IMR-90 (cell line): Measurements from ENCODE around the gene DNMT3L. TPM values are rescaled to one million over a fixed set of nuclear protein-coding genes. Genes with fewer than 3 reads are reported as not detected.
A peak's percentile ranks its signal among the peaks of the same experiment; 100 is the strongest.

Experiments used
- ATAC-seq: fragments of 200-7000 bp; cut with Tn5 transposase; 2 replicates; pipeline ENCODE4 v1.9.1; 2020; ENCODE audit warnings: low read depth, mild to moderate bottlenecking, moderate library complexity
- BruUV-seq: library from RNA; stranded (reverse); fragments of 400-500 nt; replicated peaks from 2 replicates; lab custom pipeline; 2021; lab: Mats Ljungman, UMichigan
- CTCF ChIA-PET: fragments of 300-600 bp; formaldehyde crosslinking; extraction: SDS; loops from one replicate; lab custom pipeline; 2021; ENCODE audit warnings: antibody characterized with exemption; lab: Yijun Ruan, JAX
- POLR2A ChIA-PET: fragments of 300-600 bp; sonication (Branson Sonifier 250); formaldehyde crosslinking; loops from one replicate; lab custom pipeline; 2022; ENCODE audit warnings: antibody characterized with exemption; ENCODE audit not compliant: unreplicated experiment; lab: Charles Lee
- DNase-seq: peaks from one replicate; pipeline ENCODE4 v3.0.0; 2013
- H2AFZ ChIP-seq: replicated peaks from 2 replicates; pipeline ENCODE3; 2013; ENCODE audit warnings: low read length, mild to moderate bottlenecking; ENCODE audit not compliant: poor library complexity
- H2AK5ac ChIP-seq: 2 replicates; pipeline ENCODE4 v1.6.1; 2013; ENCODE audit warnings: low read depth, low read length, inconsistent platforms
- H2AK9ac ChIP-seq: replicated peaks from 2 replicates; pipeline ENCODE3; 2013; ENCODE audit warnings: mild to moderate bottlenecking, low read depth, low read length, moderate library complexity; ENCODE audit not compliant: poor library complexity
- H2BK120ac ChIP-seq: 2 replicates; pipeline ENCODE4 v1.6.1; 2013; ENCODE audit warnings: low read depth, low read length, inconsistent platforms
- H2BK15ac ChIP-seq: 3 replicates; pipeline ENCODE4 v1.6.1; 2013; ENCODE audit warnings: low read depth, low read length, inconsistent platforms
- H2BK20ac ChIP-seq: 2 replicates; pipeline ENCODE4 v1.6.1; 2013; ENCODE audit warnings: low read depth, mild to moderate bottlenecking, inconsistent platforms, low read length, moderate library complexity
- H2BK5ac ChIP-seq: 2 replicates; pipeline ENCODE4 v1.6.1; 2013; ENCODE audit warnings: mild to moderate bottlenecking, low read depth, low read length, inconsistent platforms; ENCODE audit not compliant: poor library complexity, severe bottlenecking
- H3K14ac ChIP-seq: replicated peaks from 2 replicates; pipeline ENCODE4 v1.6.1; 2013; ENCODE audit warnings: low read depth, low read length, inconsistent platforms
- H3K18ac ChIP-seq: 2 replicates; pipeline ENCODE4 v1.6.1; 2013; ENCODE audit warnings: low read depth, low read length, control low read depth
- H3K23ac ChIP-seq: 2 replicates; pipeline ENCODE4 v1.6.1; 2013; ENCODE audit warnings: low read depth, low read length, inconsistent platforms
- H3K27ac ChIP-seq: 2 replicates; pipeline ENCODE4 v1.5.1; 2013; ENCODE audit warnings: mild to moderate bottlenecking, control low read depth, low read length; ENCODE audit not compliant: insufficient read depth
- H3K27me3 ChIP-seq: 2 replicates; pipeline ENCODE4 v1.6.1; 2013; ENCODE audit warnings: low read length; ENCODE audit not compliant: control insufficient read depth, insufficient read depth
- H3K36me3 ChIP-seq: 2 replicates; pipeline ENCODE4 v1.6.1; 2013; ENCODE audit warnings: low read length, mixed read lengths; ENCODE audit not compliant: control insufficient read depth, insufficient read depth
- H3K4ac ChIP-seq: 2 replicates; pipeline ENCODE4 v1.6.1; 2013; ENCODE audit warnings: low read depth, low read length, inconsistent platforms
- H3K4me1 ChIP-seq: 2 replicates; pipeline ENCODE4 v1.6.1; 2013; ENCODE audit warnings: low read length, mixed read lengths; ENCODE audit not compliant: control insufficient read depth, insufficient read depth
- H3K4me2 ChIP-seq: 2 replicates; pipeline ENCODE4 v1.6.1; 2013; ENCODE audit warnings: low read depth, mild to moderate bottlenecking, control low read depth, low read length, moderate library complexity
- H3K4me3 ChIP-seq: 2 replicates; pipeline ENCODE4 v1.5.1; 2013; ENCODE audit warnings: low read depth, mild to moderate bottlenecking, control low read depth, low read length, moderate library complexity; ENCODE audit not compliant: insufficient read depth
- H3K56ac ChIP-seq: 2 replicates; pipeline ENCODE4 v1.6.1; 2013; ENCODE audit warnings: low read length, inconsistent platforms; ENCODE audit not compliant: insufficient read depth; ENCODE audit errors: extremely low read depth
- H3K79me1 ChIP-seq, 2 experiments: 2 replicates each; pipeline ENCODE4 v1.6.1; 2013; ENCODE audit warnings: low read length in 2 of 2, inconsistent platforms in 1 of 2, low read depth in 1 of 2
- H3K9ac ChIP-seq: 2 replicates; pipeline ENCODE4 v1.6.1; 2013; ENCODE audit warnings: low read depth, low read length, control low read depth
- H3K9me1 ChIP-seq: 2 replicates; pipeline ENCODE4 v1.6.1; 2013; ENCODE audit warnings: low read length, inconsistent platforms; ENCODE audit not compliant: insufficient read depth
- H3K9me3 ChIP-seq: 2 replicates; pipeline ENCODE4 v1.6.1; 2013; ENCODE audit warnings: low read length; ENCODE audit not compliant: control insufficient read depth, insufficient read depth
- H4K20me1 ChIP-seq: 2 replicates; pipeline ENCODE4 v1.6.1; 2013; ENCODE audit warnings: low read length, inconsistent platforms; ENCODE audit not compliant: insufficient read depth
- H4K5ac ChIP-seq: 2 replicates; pipeline ENCODE4 v1.6.1; 2013; ENCODE audit warnings: mild to moderate bottlenecking, low read depth, low read length, control low read depth
- H4K8ac ChIP-seq, 2 experiments: 2 replicates each; pipeline ENCODE4 v1.6.1; 2013; ENCODE audit warnings: low read depth in 2 of 2, low read length in 2 of 2, control low read depth in 1 of 2, inconsistent platforms in 1 of 2
- H4K91ac ChIP-seq: 2 replicates; pipeline ENCODE4 v1.6.1; 2013; ENCODE audit warnings: low read depth, low read length, inconsistent platforms; ENCODE audit not compliant: insufficient read depth
- BHLHE40 ChIP-seq: fragments of 150-350 bp; IDR thresholded peaks from 2 replicates; pipeline ENCODE4 v1.6.1; 2016; ENCODE audit warnings: mild to moderate bottlenecking, low read depth, low read length
- CEBPB ChIP-seq: IDR thresholded peaks from 2 replicates; pipeline ENCODE4 v1.6.1; 2012; ENCODE audit warnings: low read depth, low read length, improper control_type of control experiment
- CHD1 ChIP-seq: IDR thresholded peaks from 2 replicates; pipeline ENCODE4 v1.6.1; 2012; ENCODE audit warnings: low read depth, low read length, improper control_type of control experiment
- MAFK ChIP-seq: IDR thresholded peaks from 2 replicates; pipeline ENCODE4 v1.6.1; 2012; ENCODE audit warnings: low read depth, low read length, improper control_type of control experiment
- MAZ ChIP-seq: IDR thresholded peaks from 2 replicates; pipeline ENCODE4 v1.6.1; 2012; ENCODE audit warnings: low read depth, mild to moderate bottlenecking, low read length, improper control_type of control experiment, moderate library complexity, borderline replicate concordance
- RCOR1 ChIP-seq: IDR thresholded peaks from 2 replicates; pipeline ENCODE4 v1.6.1; 2012; ENCODE audit warnings: mild to moderate bottlenecking, low read length, improper control_type of control experiment; ENCODE audit not compliant: insufficient replicate concordance
- RFX5 ChIP-seq: IDR thresholded peaks from 2 replicates; pipeline ENCODE4 v1.8.0; 2012; ENCODE audit warnings: low read depth, mild to moderate bottlenecking, low read length, moderate library complexity
- USF2 ChIP-seq: fragments of 150-350 bp; IDR thresholded peaks from 2 replicates; pipeline ENCODE4 v1.6.1; 2017; ENCODE audit warnings: mild to moderate bottlenecking, antibody characterized with exemption, low read length, low read depth
- WGBS, 2 experiments: methylation state at CpG; one replicate each; pipeline versions ENCODE4 v1.1.5 to v1.1.7; 2013; ENCODE audit warnings: missing lambda C conversion rate in 2 of 2; ENCODE audit not compliant: insufficient read length in 1 of 2; ENCODE audit errors: extremely low coverage in 2 of 2; 5-methylcytosine and 5-hydroxymethylcytosine counted together
- dilution Hi-C: fragments of 300-500 bp; cut with HindIII; formaldehyde crosslinking; loops from one replicate; pipeline ENCODE4 v1.14.3; 2018; ENCODE audit warnings: low sequenced_read_pairs; ENCODE audit not compliant: unreplicated experiment
- in situ Hi-C: fragments of 300-500 bp; cut with MboI; formaldehyde crosslinking; loops from 3 replicates; pipeline ENCODE4 v1.14.3; 2019; ENCODE audit warnings: low sequenced_read_pairs, inconsistent platforms, mixed read lengths
- intact Hi-C: fragments of 100-400 bp; cut with micrococcal nuclease; formaldehyde crosslinking; loops from 2 replicates; pipeline ENCODE4 v1.10.0; 2022
- polyA plus RNA-seq, 3 experiments: library from polyadenylated mRNA; depleted of rRNA; stranded (reverse); fragments of >200 nt; gene quantifications; 2 replicates each; pipeline ENCODE4 v1.2.3, GENCODE V29; 2012; ENCODE audit warnings: low replicate concordance in 1 of 3
- total RNA-seq: library from RNA; depleted of rRNA; stranded (reverse); fragments of >200 nt; gene quantifications from 2 replicates; pipeline ENCODE4 v1.2.3, GENCODE V29; 2012

DNMT3L gene
- total and polyA plus RNA-seq, 2 of the 4 experiments (the other 2 are of a cell fraction) = not detected

DNA sequence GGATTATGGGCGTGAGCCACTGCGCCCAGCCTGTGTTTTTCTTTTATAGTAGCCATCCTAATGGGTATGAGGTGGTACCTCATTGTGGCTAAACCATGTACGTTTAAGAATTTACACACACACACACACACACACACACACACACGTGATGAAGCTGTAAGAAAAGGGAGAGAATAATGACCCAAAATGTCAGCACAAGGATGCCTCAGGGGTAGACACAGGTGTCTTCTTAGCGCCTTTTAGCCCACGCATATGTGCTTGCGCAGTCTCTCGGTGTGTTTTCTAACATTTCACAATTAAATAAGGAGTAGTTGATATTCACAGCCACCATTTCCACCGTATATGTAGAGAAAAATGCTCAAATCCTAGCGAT is 37.4 kb upstream of the DNMT3L start:
- POLR2A ChIA-PET = no interaction called here
- H3K56ac ChIP-seq = 0 out of 2 replicates have a peak overlapping the region, but pooled peaks have one; percentile 24
- peaks cover 8 to 27% of the 10 kb centered on the region in 2 experiments for H3K79me1 ChIP-seq
- no peaks in the 10 kb centered on the region for H3K9me1 ChIP-seq
- BruUV-seq = no TSS peak
- H3K4me3 ChIP-seq = peak overlapping the region; percentile 82
- H3K4ac ChIP-seq = peak overlapping the region; percentile 58; the same call in 1 of the 2 replicates
- WGBS, 2 experiments = no CpG with 5 or more reads among the region's 10 CpGs
- H4K91ac ChIP-seq = peak overlapping the region; percentile 57; the same call in 1 of the 2 replicates
- peak overlapping the region; percentile 97 for H2AFZ ChIP-seq
- peak overlapping the region; percentile 24 for H3K18ac ChIP-seq
- H3K4me2 ChIP-seq = peak overlapping the region; percentile 66
- no peak for ATAC-seq
- H2BK5ac ChIP-seq = peak overlapping the region; percentile 80
- dilution Hi-C loops (no loop called here), intact Hi-C loops (no loop called here), in situ Hi-C loops (no loop called here)
- peaks cover under 1% of the 10 kb centered on the region; the same call in 1 of the 2 replicates for H3K36me3 ChIP-seq
- H2BK120ac ChIP-seq = no peak overlapping the region
- peak overlapping the region; percentile 63 for H3K23ac ChIP-seq
- no peak overlapping the region for H2BK20ac ChIP-seq
- peaks cover 2% of the 10 kb centered on the region; the same call in 1 of the 2 replicates for H3K27me3 ChIP-seq
- peak overlapping the region; percentile 55 for H4K5ac ChIP-seq
- peak overlapping the region; percentile 27 for H2AK5ac ChIP-seq
- CTCF ChIA-PET = no interaction called here
- no peaks in the 10 kb centered on the region for H3K9me3 ChIP-seq
- H4K8ac ChIP-seq = peak overlapping the region; percentile 87 to 92
- H3K14ac ChIP-seq = peak overlapping the region; percentile 61; the same call in 1 of the 2 replicates
- peaks cover 15% of the 10 kb centered on the region; the same call in 1 of the 2 replicates for H3K4me1 ChIP-seq
- no peak overlapping the region for H2BK15ac ChIP-seq
- H4K20me1 ChIP-seq = peaks cover 34% of the 10 kb centered on the region
- peak overlapping the region; percentile 65 for H2AK9ac ChIP-seq
- DNase-seq = peak; percentile 4
- peak overlapping the region; percentile 96 for H3K27ac ChIP-seq
- H3K9ac ChIP-seq = peak overlapping the region; percentile 87
- no peak for TF ChIP-seq CEBPB
- TF ChIP-seq RCOR1 = no peak
- TF ChIP-seq USF2 = no peak
- no peak for TF ChIP-seq RFX5
- TF ChIP-seq MAFK = no peak
- TF ChIP-seq MAZ = no peak
- TF ChIP-seq BHLHE40 = no peak
- no peak for TF ChIP-seq CHD1
